NB4 (cell line): ENCODE results near the gene CADM1.

ENCODE experiments used
- DNase-seq: peaks from one replicate; pipeline ENCODE4 v3.0.0; 2010; ENCODE audit warnings: low read depth
- H3K4me3 ChIP-seq: one replicate; pipeline ENCODE4 v1.5.1; 2011; ENCODE audit warnings: mild to moderate bottlenecking, low read depth, low read length, moderate library complexity
- MYC ChIP-seq: IDR thresholded peaks from 2 replicates; pipeline ENCODE4 v1.6.1; 2011; ENCODE audit warnings: low read depth, low read length
- POLR2A ChIP-seq: IDR thresholded peaks from 2 replicates; pipeline ENCODE4 v1.6.1; 2011; ENCODE audit warnings: mild to moderate bottlenecking; ENCODE audit not compliant: insufficient read length; ENCODE audit errors: extremely low read depth
- TF ChIP-seq, protein P1 (sequence below): IDR thresholded peaks from one replicate; pipeline ENCODE4 v1.5.1; 2012; ENCODE audit warnings: low read depth, low read length
- TF ChIP-seq, protein P2 (sequence below): IDR thresholded peaks from 2 replicates; pipeline ENCODE4 v1.6.1; 2011; ENCODE audit warnings: low read depth, low read length

The CADM1 gene

DNA sequence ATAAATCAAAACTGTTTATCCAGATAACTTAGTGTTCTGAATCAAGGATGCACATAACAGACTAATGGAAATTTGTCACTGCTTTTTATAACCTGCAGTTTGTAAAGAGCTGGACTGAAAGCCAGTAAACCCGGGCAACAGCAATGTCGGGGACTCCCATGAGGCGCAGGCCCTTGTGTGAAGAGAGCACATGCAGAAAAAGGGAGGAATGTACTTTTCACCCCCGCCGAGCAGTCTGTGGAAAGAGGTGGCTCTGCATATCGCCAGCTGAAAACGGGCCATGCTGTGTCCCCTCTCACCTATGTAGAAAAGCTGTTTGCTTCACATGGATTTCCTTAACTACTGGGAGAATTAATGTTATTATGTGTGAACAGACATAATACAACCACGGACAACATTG lies 291.2 kb downstream of the CADM1 start:
- TF ChIP-seq MYC (no peak), POLR2A (no peak)
- TF ChIP-seq, protein P1, sequence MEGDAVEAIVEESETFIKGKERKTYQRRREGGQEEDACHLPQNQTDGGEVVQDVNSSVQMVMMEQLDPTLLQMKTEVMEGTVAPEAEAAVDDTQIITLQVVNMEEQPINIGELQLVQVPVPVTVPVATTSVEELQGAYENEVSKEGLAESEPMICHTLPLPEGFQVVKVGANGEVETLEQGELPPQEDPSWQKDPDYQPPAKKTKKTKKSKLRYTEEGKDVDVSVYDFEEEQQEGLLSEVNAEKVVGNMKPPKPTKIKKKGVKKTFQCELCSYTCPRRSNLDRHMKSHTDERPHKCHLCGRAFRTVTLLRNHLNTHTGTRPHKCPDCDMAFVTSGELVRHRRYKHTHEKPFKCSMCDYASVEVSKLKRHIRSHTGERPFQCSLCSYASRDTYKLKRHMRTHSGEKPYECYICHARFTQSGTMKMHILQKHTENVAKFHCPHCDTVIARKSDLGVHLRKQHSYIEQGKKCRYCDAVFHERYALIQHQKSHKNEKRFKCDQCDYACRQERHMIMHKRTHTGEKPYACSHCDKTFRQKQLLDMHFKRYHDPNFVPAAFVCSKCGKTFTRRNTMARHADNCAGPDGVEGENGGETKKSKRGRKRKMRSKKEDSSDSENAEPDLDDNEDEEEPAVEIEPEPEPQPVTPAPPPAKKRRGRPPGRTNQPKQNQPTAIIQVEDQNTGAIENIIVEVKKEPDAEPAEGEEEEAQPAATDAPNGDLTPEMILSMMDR = no peak
- TF ChIP-seq, protein P2, sequence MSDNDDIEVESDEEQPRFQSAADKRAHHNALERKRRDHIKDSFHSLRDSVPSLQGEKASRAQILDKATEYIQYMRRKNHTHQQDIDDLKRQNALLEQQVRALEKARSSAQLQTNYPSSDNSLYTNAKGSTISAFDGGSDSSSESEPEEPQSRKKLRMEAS = no peak
- no peak overlapping the region for H3K4me3 ChIP-seq
- DNase-seq = no peak

DNA sequence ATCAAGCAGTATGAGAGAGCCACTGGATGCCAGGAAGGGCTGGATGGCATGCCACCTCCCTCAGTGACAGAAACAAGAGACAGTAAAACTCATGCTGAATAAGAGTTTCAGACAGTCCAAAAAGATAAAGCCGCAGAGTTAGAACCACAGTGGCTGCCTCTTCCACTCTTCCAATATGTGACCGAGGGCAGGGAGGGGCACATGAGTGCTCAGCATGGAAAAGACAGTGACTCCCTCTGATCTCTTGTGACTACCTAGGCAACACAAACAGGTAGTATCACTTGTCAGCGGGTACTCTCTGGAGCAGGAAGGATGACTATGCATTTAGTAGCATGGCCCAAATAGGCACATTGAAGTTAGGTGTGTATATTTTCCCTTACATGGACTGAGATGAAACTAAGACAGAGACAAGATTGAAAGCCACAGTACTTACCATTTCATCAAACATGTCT lies 295.4 kb downstream of the CADM1 start:
- no peak for TF ChIP-seq MYC
- TF ChIP-seq, protein P1 = no peak
- TF ChIP-seq, protein P2 = no peak
- no peak for TF ChIP-seq POLR2A
- DNase-seq = no peak
- no peak overlapping the region for H3K4me3 ChIP-seq

DNA sequence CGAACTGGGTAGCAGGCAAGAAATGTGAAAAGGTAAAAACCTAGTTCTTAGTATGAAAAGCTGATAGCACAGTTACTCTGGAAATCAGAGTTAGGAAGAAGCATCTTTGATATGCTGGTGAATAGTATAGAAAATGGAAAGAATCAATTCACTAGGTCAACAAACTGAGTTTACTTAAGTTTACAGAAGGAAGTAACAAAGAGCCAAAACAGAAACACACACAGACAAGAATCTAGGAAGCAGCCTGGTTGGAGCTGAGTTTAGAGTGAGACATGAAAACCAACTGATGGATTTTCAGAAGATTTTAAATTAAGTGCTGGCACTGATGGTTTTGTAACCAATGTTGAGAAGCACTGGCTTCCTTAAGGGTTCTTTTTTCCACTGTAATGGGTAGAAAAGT lies 296.3 kb downstream of the CADM1 start:
- H3K4me3 ChIP-seq = no peak overlapping the region
- DNase-seq = no peak
- TF ChIP-seq, protein P2 = no peak
- TF ChIP-seq POLR2A (no peak), MYC (no peak)
- TF ChIP-seq, protein P1 = no peak

DNA sequence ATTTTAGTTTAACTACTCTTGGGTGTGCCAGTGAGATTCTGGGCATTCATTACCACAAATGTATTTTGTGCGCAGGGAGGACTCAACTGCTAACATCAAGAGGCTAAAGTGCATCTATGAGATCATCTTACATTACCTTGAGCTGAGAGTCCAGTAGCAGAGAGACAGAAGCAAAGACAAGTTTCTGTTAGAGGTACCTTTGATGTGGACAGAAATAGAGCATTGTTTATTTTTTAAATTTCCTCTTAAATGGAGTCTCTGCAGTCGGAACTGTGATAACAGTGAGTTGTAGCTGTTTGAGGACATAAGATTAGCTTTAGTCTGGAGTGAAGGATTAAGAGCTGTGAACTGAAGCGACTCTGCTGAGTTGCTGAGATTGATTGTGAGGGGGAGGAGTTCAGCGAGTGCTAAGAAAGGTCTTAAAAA lies 297.0 kb downstream of the CADM1 start:
- TF ChIP-seq POLR2A (no peak), MYC (no peak)
- TF ChIP-seq, protein P1 = no peak
- TF ChIP-seq, protein P2 = no peak
- DNase-seq = no peak
- H3K4me3 ChIP-seq = no peak overlapping the region

DNA sequence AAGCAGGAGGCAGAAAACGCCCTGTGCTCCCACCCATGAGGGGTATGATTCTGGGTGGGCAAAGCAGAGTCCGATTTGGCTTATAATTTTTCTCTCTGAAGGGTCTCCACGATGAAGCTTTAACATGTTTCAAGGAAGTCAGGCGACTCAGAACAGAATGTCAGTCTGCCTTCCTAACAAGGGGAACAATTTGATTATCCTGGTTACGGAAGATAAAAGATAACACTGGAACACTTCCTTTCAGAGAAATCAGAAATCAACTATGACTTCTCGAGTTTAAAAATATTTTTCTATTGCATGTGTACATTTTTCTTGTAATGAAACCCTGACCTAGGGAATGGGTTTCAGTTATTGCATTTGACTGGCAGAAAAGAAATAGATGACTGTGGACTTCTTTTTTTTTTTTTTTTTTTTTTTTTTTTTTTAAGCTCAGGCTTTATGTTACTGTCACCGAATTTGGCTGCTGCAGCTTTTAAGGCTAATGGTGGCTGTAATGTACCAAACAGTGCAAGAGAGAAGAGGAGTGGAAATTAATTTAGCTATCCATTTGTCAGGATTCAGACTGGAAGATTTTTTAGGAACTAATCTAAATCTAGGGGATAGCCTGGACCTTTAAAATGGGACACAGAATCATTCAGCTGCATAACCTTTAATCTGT lies 297.7 kb downstream of the CADM1 start:
- H3K4me3 ChIP-seq = no peak overlapping the region
- TF ChIP-seq MYC = no peak
- TF ChIP-seq, protein P2 = no peak
- no peak for TF ChIP-seq POLR2A
- TF ChIP-seq, protein P1 = no peak
- no peak for DNase-seq
